ENCODE results near the gene PLA2G6.

Gene PLA2G6

GRCh38 chr22:38220163-38220562 lies 38.5 kb upstream of the PLA2G6 start:
- no peak overlapping the region for H3K4me3 ChIP-seq (ENCODE audit: low read depth, low read length)
- in situ Hi-C loops (cut with HindIII; ENCODE audit: low sequenced_read_pairs), result no loop called here
- no peak for DNase-seq (ENCODE audit: low read depth)
- no peak for TF ChIP-seq CTCF (IDR thresholded peaks at IDR 0.05; ENCODE audit: low read depth, low read length, missing control alignments)

GRCh38 chr22:38219632-38220031 lies 38.0 kb upstream of the PLA2G6 start:
- in situ Hi-C loops (cut with HindIII; ENCODE audit: low sequenced_read_pairs), result no loop called here
- no peak for DNase-seq (ENCODE audit: low read depth)
- H3K4me3 ChIP-seq (ENCODE audit: low read depth, low read length), result no peak overlapping the region
- no peak for TF ChIP-seq CTCF (IDR thresholded peaks at IDR 0.05; ENCODE audit: low read depth, low read length, missing control alignments)

GRCh38 chr22:38218661-38219622 lies 37.3 kb upstream of the PLA2G6 start:
- peak; percentile 86 for DNase-seq (ENCODE audit: low read depth)
- in situ Hi-C loops (cut with HindIII; ENCODE audit: low sequenced_read_pairs), result no loop called here
- no peak for TF ChIP-seq CTCF (IDR thresholded peaks at IDR 0.05; ENCODE audit: low read depth, low read length, missing control alignments)
- no peak overlapping the region for H3K4me3 ChIP-seq (ENCODE audit: low read depth, low read length)

- no peak for DNase-seq (ENCODE audit: low read depth)
- TF ChIP-seq CTCF (IDR thresholded peaks at IDR 0.05; ENCODE audit: low read depth, low read length, missing control alignments), result no peak
- in situ Hi-C loops (cut with HindIII; ENCODE audit: low sequenced_read_pairs), result no loop called here
Measured at GRCh38 chr22:38215156-38216038, 33.8 kb upstream of the PLA2G6 start.

GRCh38 chr22:38214302-38215056 lies 32.8 kb upstream of the PLA2G6 start:
- in situ Hi-C loops (cut with HindIII; ENCODE audit: low sequenced_read_pairs), result no loop called here
- no peak for DNase-seq (ENCODE audit: low read depth)
- no peak for TF ChIP-seq CTCF (IDR thresholded peaks at IDR 0.05; ENCODE audit: low read depth, low read length, missing control alignments)
- H3K4me3 ChIP-seq (ENCODE audit: low read depth, low read length), result peak overlapping the region; percentile 14

More at GRCh38 chr22:38215156-38216038, 33.8 kb upstream of the PLA2G6 start:
- no peak overlapping the region for H3K4me3 ChIP-seq (ENCODE audit: low read depth, low read length)

- TF ChIP-seq CTCF (IDR thresholded peaks at IDR 0.05; ENCODE audit: low read depth, low read length, missing control alignments), result no peak
- in situ Hi-C loops (cut with HindIII; ENCODE audit: low sequenced_read_pairs), result no loop called here
- DNase-seq (ENCODE audit: low read depth), result no peak
- peak overlapping the region; percentile 14 for H3K4me3 ChIP-seq (ENCODE audit: low read depth, low read length)
Measured at GRCh38 chr22:38213990-38214301, 32.3 kb upstream of the PLA2G6 start.

All from astrocyte of the cerebellum (primary cell).